Fibroblast of the aortic adventitia (primary cell): ENCODE results near the gene CNIH3. TPM values are rescaled to one million over a fixed set of nuclear protein-coding genes. Genes with fewer than 3 reads are reported as not detected.

Source experiments
- DNase-seq: peaks from one replicate; pipeline ENCODE4 v3.0.0-alpha.2; 2010; ENCODE audit warnings: low read depth
- H3K4me3 ChIP-seq: 2 replicates; pipeline ENCODE4 v1.5.1; 2011; ENCODE audit warnings: low read depth, mild to moderate bottlenecking, control low read depth, low read length, moderate library complexity
- CTCF ChIP-seq: IDR thresholded peaks from 2 replicates; pipeline ENCODE4 v1.5.1; 2011; ENCODE audit warnings: mild to moderate bottlenecking, low read length, control low read depth, inconsistent platforms; ENCODE audit not compliant: insufficient read depth
- total RNA-seq: library from RNA; depleted of rRNA; stranded (reverse); fragments of >200 nt; gene quantifications from 2 replicates; pipeline ENCODE4 v1.2.3, GENCODE V29; 2012; ENCODE audit warnings: low replicate concordance

CNIH3 gene
- total RNA-seq, 1 donor: 31.5 TPM

GRCh38 chr1:224669403-224669802, 53.3 kb downstream of the CNIH3 start:
- H3K4me3 ChIP-seq: no peak overlapping the region
- no peak for DNase-seq
- TF ChIP-seq CTCF: no peak

- peak; percentile 47 for DNase-seq
- H3K4me3 ChIP-seq: no peak overlapping the region
- TF ChIP-seq CTCF: no peak
Measured at GRCh38 chr1:224670506-224670905, 54.4 kb downstream of the CNIH3 start.

GRCh38 chr1:224671076-224671475, 55.0 kb downstream of the CNIH3 start:
- no peak for DNase-seq
- TF ChIP-seq CTCF: no peak
- H3K4me3 ChIP-seq: no peak overlapping the region

GRCh38 chr1:224673141-224673540, 57.0 kb downstream of the CNIH3 start:
- no peak overlapping the region for H3K4me3 ChIP-seq
- TF ChIP-seq CTCF: no peak
- DNase-seq: no peak

GRCh38 chr1:224675590-224675989, 59.5 kb downstream of the CNIH3 start:
- no peak for TF ChIP-seq CTCF
- DNase-seq: no peak
- no peak overlapping the region for H3K4me3 ChIP-seq

- no peak for DNase-seq
- no peak overlapping the region for H3K4me3 ChIP-seq
- no peak for TF ChIP-seq CTCF
Measured at GRCh38 chr1:224676551-224676950, 60.4 kb downstream of the CNIH3 start.

GRCh38 chr1:224678168-224678567, 62.1 kb downstream of the CNIH3 start:
- TF ChIP-seq CTCF: no peak
- H3K4me3 ChIP-seq: no peak overlapping the region
- DNase-seq: no peak
